Dedifferentiated amniotic fluid mesenchymal stem cell (primary cell): ENCODE data around the gene SPOPL.
"Not testable (repeated sequence)": the region's sequence is repeated elsewhere in the genome, so short reads cannot be mapped to it uniquely, and the experiment has no call there.

Source experiments
- DNase-seq: peaks from one replicate; pipeline ENCODE4 v3.0.0-alpha.2; 2016; ENCODE audit errors: extremely low spot score

SPOPL gene

GRCh38 chr2:138501425-138502254, at the start of gene SPOPL:
SPOPL (plus strand) TSS chr2:138501770; CDS start chr2:138550217, 48,447 bp downstream.
- DNase-seq = peak; percentile 74

- no peak for DNase-seq
Observed at GRCh38 chr2:138452324-138452723, 49.2 kb upstream of the SPOPL start.

- DNase-seq = no peak
Observed at GRCh38 chr2:138453815-138454214, 47.8 kb upstream of the SPOPL start.

- no peak for DNase-seq
Observed at GRCh38 chr2:138454761-138455160, 46.8 kb upstream of the SPOPL start.

- no peak for DNase-seq
Observed at GRCh38 chr2:138455275-138455674, 46.3 kb upstream of the SPOPL start.

GRCh38 chr2:138455691-138456090, 45.9 kb upstream of the SPOPL start:
- no peak for DNase-seq

GRCh38 chr2:138462689-138463088, 38.9 kb upstream of the SPOPL start:
- not testable (repeated sequence) for DNase-seq

- DNase-seq = no peak
Observed at GRCh38 chr2:138468617-138469016, 33.0 kb upstream of the SPOPL start.

- DNase-seq = no peak
Observed at GRCh38 chr2:138469411-138469810, 32.2 kb upstream of the SPOPL start.

GRCh38 chr2:138470941-138471340, 30.6 kb upstream of the SPOPL start:
- no peak for DNase-seq

- no peak for DNase-seq
Observed at GRCh38 chr2:138474100-138474825, 27.3 kb upstream of the SPOPL start.

GRCh38 chr2:138475277-138475776, 26.2 kb upstream of the SPOPL start:
- no peak for DNase-seq

- no peak for DNase-seq
Observed at GRCh38 chr2:138476186-138476585, 25.4 kb upstream of the SPOPL start.

- no peak for DNase-seq
Observed at GRCh38 chr2:138476940-138477339, 24.6 kb upstream of the SPOPL start.

GRCh38 chr2:138482796-138483195, 18.8 kb upstream of the SPOPL start:
- DNase-seq = not testable (repeated sequence)

GRCh38 chr2:138485019-138485418, 16.6 kb upstream of the SPOPL start:
- DNase-seq = no peak

- no peak for DNase-seq
Observed at GRCh38 chr2:138486363-138487198, 15.0 kb upstream of the SPOPL start.

GRCh38 chr2:138490673-138491494, 10.7 kb upstream of the SPOPL start:
- DNase-seq = no peak

- no peak for DNase-seq
Observed at GRCh38 chr2:138491495-138491862, 10.1 kb upstream of the SPOPL start.

- DNase-seq = no peak
Observed at GRCh38 chr2:138492160-138492559, 9.4 kb upstream of the SPOPL start.

- DNase-seq = no peak
Observed at GRCh38 chr2:138493334-138493733, 8.2 kb upstream of the SPOPL start.
